IMR-90 (cell line): ENCODE data around the gene SNX1. TPM values are rescaled to one million over a fixed set of nuclear protein-coding genes. Genes with fewer than 3 reads are reported as not detected.

Experiments
- ATAC-seq: fragments of 200-7000 bp; cut with Tn5 transposase; 2 replicates; pipeline ENCODE4 v1.9.1; 2020; ENCODE audit warnings: low read depth, mild to moderate bottlenecking, moderate library complexity
- BruUV-seq: library from RNA; stranded (reverse); fragments of 400-500 nt; replicated peaks from 2 replicates; lab custom pipeline; 2021; lab: Mats Ljungman, UMichigan
- CTCF ChIA-PET: fragments of 300-600 bp; formaldehyde crosslinking; extraction: SDS; loops from one replicate; lab custom pipeline; 2021; ENCODE audit warnings: antibody characterized with exemption; lab: Yijun Ruan, JAX
- POLR2A ChIA-PET: fragments of 300-600 bp; sonication (Branson Sonifier 250); formaldehyde crosslinking; loops from one replicate; lab custom pipeline; 2022; ENCODE audit warnings: antibody characterized with exemption; ENCODE audit not compliant: unreplicated experiment; lab: Charles Lee
- DNase-seq: peaks from one replicate; pipeline ENCODE4 v3.0.0; 2013
- H2AFZ ChIP-seq: replicated peaks from 2 replicates; pipeline ENCODE3; 2013; ENCODE audit warnings: low read length, mild to moderate bottlenecking; ENCODE audit not compliant: poor library complexity
- H2AK5ac ChIP-seq: 2 replicates; pipeline ENCODE4 v1.6.1; 2013; ENCODE audit warnings: low read depth, low read length, inconsistent platforms
- H2AK9ac ChIP-seq: replicated peaks from 2 replicates; pipeline ENCODE3; 2013; ENCODE audit warnings: mild to moderate bottlenecking, low read depth, low read length, moderate library complexity; ENCODE audit not compliant: poor library complexity
- H2BK120ac ChIP-seq: 2 replicates; pipeline ENCODE4 v1.6.1; 2013; ENCODE audit warnings: low read depth, low read length, inconsistent platforms
- H2BK15ac ChIP-seq: 3 replicates; pipeline ENCODE4 v1.6.1; 2013; ENCODE audit warnings: low read depth, low read length, inconsistent platforms
- H2BK20ac ChIP-seq: 2 replicates; pipeline ENCODE4 v1.6.1; 2013; ENCODE audit warnings: low read depth, mild to moderate bottlenecking, inconsistent platforms, low read length, moderate library complexity
- H2BK5ac ChIP-seq: 2 replicates; pipeline ENCODE4 v1.6.1; 2013; ENCODE audit warnings: mild to moderate bottlenecking, low read depth, low read length, inconsistent platforms; ENCODE audit not compliant: poor library complexity, severe bottlenecking
- H3K14ac ChIP-seq: replicated peaks from 2 replicates; pipeline ENCODE4 v1.6.1; 2013; ENCODE audit warnings: low read depth, low read length, inconsistent platforms
- H3K18ac ChIP-seq: 2 replicates; pipeline ENCODE4 v1.6.1; 2013; ENCODE audit warnings: low read depth, low read length, control low read depth
- H3K23ac ChIP-seq: 2 replicates; pipeline ENCODE4 v1.6.1; 2013; ENCODE audit warnings: low read depth, low read length, inconsistent platforms
- H3K27ac ChIP-seq: 2 replicates; pipeline ENCODE4 v1.5.1; 2013; ENCODE audit warnings: mild to moderate bottlenecking, control low read depth, low read length; ENCODE audit not compliant: insufficient read depth
- H3K27me3 ChIP-seq: 2 replicates; pipeline ENCODE4 v1.6.1; 2013; ENCODE audit warnings: low read length; ENCODE audit not compliant: control insufficient read depth, insufficient read depth
- H3K36me3 ChIP-seq: 2 replicates; pipeline ENCODE4 v1.6.1; 2013; ENCODE audit warnings: low read length, mixed read lengths; ENCODE audit not compliant: control insufficient read depth, insufficient read depth
- H3K4ac ChIP-seq: 2 replicates; pipeline ENCODE4 v1.6.1; 2013; ENCODE audit warnings: low read depth, low read length, inconsistent platforms
- H3K4me1 ChIP-seq: 2 replicates; pipeline ENCODE4 v1.6.1; 2013; ENCODE audit warnings: low read length, mixed read lengths; ENCODE audit not compliant: control insufficient read depth, insufficient read depth
- H3K4me2 ChIP-seq: 2 replicates; pipeline ENCODE4 v1.6.1; 2013; ENCODE audit warnings: low read depth, mild to moderate bottlenecking, control low read depth, low read length, moderate library complexity
- H3K4me3 ChIP-seq: 2 replicates; pipeline ENCODE4 v1.5.1; 2013; ENCODE audit warnings: low read depth, mild to moderate bottlenecking, control low read depth, low read length, moderate library complexity; ENCODE audit not compliant: insufficient read depth
- H3K56ac ChIP-seq: 2 replicates; pipeline ENCODE4 v1.6.1; 2013; ENCODE audit warnings: low read length, inconsistent platforms; ENCODE audit not compliant: insufficient read depth; ENCODE audit errors: extremely low read depth
- H3K79me1 ChIP-seq, 2 experiments: 2 replicates each; pipeline ENCODE4 v1.6.1; 2013; ENCODE audit warnings: low read length in 2 of 2, inconsistent platforms in 1 of 2, low read depth in 1 of 2
- H3K9ac ChIP-seq: 2 replicates; pipeline ENCODE4 v1.6.1; 2013; ENCODE audit warnings: low read depth, low read length, control low read depth
- H3K9me1 ChIP-seq: 2 replicates; pipeline ENCODE4 v1.6.1; 2013; ENCODE audit warnings: low read length, inconsistent platforms; ENCODE audit not compliant: insufficient read depth
- H3K9me3 ChIP-seq: 2 replicates; pipeline ENCODE4 v1.6.1; 2013; ENCODE audit warnings: low read length; ENCODE audit not compliant: control insufficient read depth, insufficient read depth
- H4K20me1 ChIP-seq: 2 replicates; pipeline ENCODE4 v1.6.1; 2013; ENCODE audit warnings: low read length, inconsistent platforms; ENCODE audit not compliant: insufficient read depth
- H4K5ac ChIP-seq: 2 replicates; pipeline ENCODE4 v1.6.1; 2013; ENCODE audit warnings: mild to moderate bottlenecking, low read depth, low read length, control low read depth
- H4K8ac ChIP-seq, 2 experiments: 2 replicates each; pipeline ENCODE4 v1.6.1; 2013; ENCODE audit warnings: low read depth in 2 of 2, low read length in 2 of 2, control low read depth in 1 of 2, inconsistent platforms in 1 of 2
- H4K91ac ChIP-seq: 2 replicates; pipeline ENCODE4 v1.6.1; 2013; ENCODE audit warnings: low read depth, low read length, inconsistent platforms; ENCODE audit not compliant: insufficient read depth
- BHLHE40 ChIP-seq: fragments of 150-350 bp; IDR thresholded peaks from 2 replicates; pipeline ENCODE4 v1.6.1; 2016; ENCODE audit warnings: mild to moderate bottlenecking, low read depth, low read length
- CEBPB ChIP-seq: IDR thresholded peaks from 2 replicates; pipeline ENCODE4 v1.6.1; 2012; ENCODE audit warnings: low read depth, low read length, improper control_type of control experiment
- CTCF ChIP-seq: conservative IDR thresholded peaks from 2 replicates; pipeline ENCODE4 v1.5.1; 2012; ENCODE audit warnings: mild to moderate bottlenecking, low read depth, low read length, improper control_type of control experiment
- ELK1 ChIP-seq: fragments of 150-350 bp; IDR thresholded peaks from 2 replicates; pipeline ENCODE4 v1.6.1; 2016; ENCODE audit warnings: low read depth, mild to moderate bottlenecking, low read length, moderate library complexity, borderline replicate concordance
- FOS ChIP-seq: fragments of 150-350 bp; IDR thresholded peaks from 2 replicates; pipeline ENCODE4 v1.6.1; 2016; ENCODE audit warnings: low read depth, low read length
- MAFK ChIP-seq: IDR thresholded peaks from 2 replicates; pipeline ENCODE4 v1.6.1; 2012; ENCODE audit warnings: low read depth, low read length, improper control_type of control experiment
- MAZ ChIP-seq: IDR thresholded peaks from 2 replicates; pipeline ENCODE4 v1.6.1; 2012; ENCODE audit warnings: low read depth, mild to moderate bottlenecking, low read length, improper control_type of control experiment, moderate library complexity, borderline replicate concordance
- MXI1 ChIP-seq: IDR thresholded peaks from 2 replicates; pipeline ENCODE4 v1.6.1; 2012; ENCODE audit warnings: low read depth, mild to moderate bottlenecking, low read length, moderate library complexity, borderline replicate concordance
- NFE2L2 ChIP-seq: fragments of 150-350 bp; IDR thresholded peaks from 2 replicates; pipeline ENCODE4 v1.6.1; 2016; ENCODE audit warnings: low read depth, mild to moderate bottlenecking, low read length
- POLR2A ChIP-seq: IDR thresholded peaks from 2 replicates; pipeline ENCODE4 v1.6.1; 2012; ENCODE audit warnings: mild to moderate bottlenecking, low read depth, low read length
- RAD21 ChIP-seq: IDR thresholded peaks from 2 replicates; pipeline ENCODE4 v1.6.1; 2012; ENCODE audit warnings: low read length, improper control_type of control experiment
- RCOR1 ChIP-seq: IDR thresholded peaks from 2 replicates; pipeline ENCODE4 v1.6.1; 2012; ENCODE audit warnings: mild to moderate bottlenecking, low read length, improper control_type of control experiment; ENCODE audit not compliant: insufficient replicate concordance
- RFX5 ChIP-seq: IDR thresholded peaks from 2 replicates; pipeline ENCODE4 v1.8.0; 2012; ENCODE audit warnings: low read depth, mild to moderate bottlenecking, low read length, moderate library complexity
- SMC3 ChIP-seq: fragments of 150-350 bp; IDR thresholded peaks from 2 replicates; pipeline ENCODE4 v1.6.1; 2016; ENCODE audit warnings: low read depth, mild to moderate bottlenecking, antibody characterized with exemption, low read length, moderate library complexity
- USF2 ChIP-seq: fragments of 150-350 bp; IDR thresholded peaks from 2 replicates; pipeline ENCODE4 v1.6.1; 2017; ENCODE audit warnings: mild to moderate bottlenecking, antibody characterized with exemption, low read length, low read depth
- WGBS, 2 experiments: methylation state at CpG; one replicate each; pipeline versions ENCODE4 v1.1.5 to v1.1.7; 2013; ENCODE audit warnings: missing lambda C conversion rate in 2 of 2; ENCODE audit not compliant: insufficient read length in 1 of 2; ENCODE audit errors: extremely low coverage in 2 of 2; 5-methylcytosine and 5-hydroxymethylcytosine counted together
- dilution Hi-C: fragments of 300-500 bp; cut with HindIII; formaldehyde crosslinking; loops from one replicate; pipeline ENCODE4 v1.14.3; 2018; ENCODE audit warnings: low sequenced_read_pairs; ENCODE audit not compliant: unreplicated experiment
- in situ Hi-C: fragments of 300-500 bp; cut with MboI; formaldehyde crosslinking; loops from 3 replicates; pipeline ENCODE4 v1.14.3; 2019; ENCODE audit warnings: low sequenced_read_pairs, inconsistent platforms, mixed read lengths
- intact Hi-C: fragments of 100-400 bp; cut with micrococcal nuclease; formaldehyde crosslinking; loops from 2 replicates; pipeline ENCODE4 v1.10.0; 2022
- polyA plus RNA-seq, 3 experiments: library from polyadenylated mRNA; depleted of rRNA; stranded (reverse); fragments of >200 nt; gene quantifications; 2 replicates each; pipeline ENCODE4 v1.2.3, GENCODE V29; 2012; ENCODE audit warnings: low replicate concordance in 1 of 3
- total RNA-seq: library from RNA; depleted of rRNA; stranded (reverse); fragments of >200 nt; gene quantifications from 2 replicates; pipeline ENCODE4 v1.2.3, GENCODE V29; 2012

SNX1 gene
- total and polyA plus RNA-seq, 2 of the 4 experiments (the other 2 are of a cell fraction): 35.3 to 72.3 TPM

- Histone ChIP-seq H3K23ac (no peak overlapping the region), H3K4me1 (no peaks in the 10 kb centered on the region; the same call in 1 of the 2 replicates), H4K8ac (no peak overlapping the region), H3K4me2 (no peak overlapping the region), H3K9ac (no peak overlapping the region), H3K36me3 (peaks cover 69% of the 10 kb centered on the region), H2BK5ac (no peak overlapping the region), H2AK5ac (no peak overlapping the region), H2AFZ (no peak overlapping the region), H3K56ac (no peak overlapping the region), H3K14ac (no peak overlapping the region), H3K27ac (no peak overlapping the region), H3K18ac (no peak overlapping the region), H2BK15ac (no peak overlapping the region), H4K5ac (no peak overlapping the region), H3K27me3 (no peaks in the 10 kb centered on the region), H2BK120ac (no peak overlapping the region), H3K4ac (no peak overlapping the region), H3K9me3 (no peaks in the 10 kb centered on the region), H2AK9ac (peak overlapping the region; percentile 28), H2BK20ac (no peak overlapping the region), H3K9me1 (peaks cover 26% of the 10 kb centered on the region), H4K20me1 (0 out of 2 replicates have a peak, but pooled peaks cover 5% of the 10 kb centered on the region), H4K91ac (no peak overlapping the region), H3K4me3 (no peak overlapping the region), H3K79me1 (peaks cover 5 to 27% of the 10 kb centered on the region in 2 experiments; a peak in 1 of 4 replicates)
- 54% methylated on average over 5 of the region's 9 CpGs; no CpG with 5 or more reads in 1 of the 2 experiments for WGBS, 2 experiments
- no TSS peak for BruUV-seq
- TF ChIP-seq CEBPB (no peak), MAFK (no peak), POLR2A (no peak), RCOR1 (no peak), USF2 (no peak), RAD21 (no peak), MAZ (no peak), RFX5 (no peak), SMC3 (no peak), BHLHE40 (no peak), ELK1 (no peak), FOS (no peak), NFE2L2 (no peak), MXI1 (no peak), CTCF (no peak)
- peak; percentile 74 for ATAC-seq
- intact Hi-C loops (no loop called here), in situ Hi-C loops (no loop called here), dilution Hi-C loops (no loop called here)
- CTCF ChIA-PET: interaction anchor here (0.9 kb wide), 1 partner anchor 31 kb away, joined by 3 read pairs; no protein-coding TSS in a partner anchor
- peak; percentile 44 for DNase-seq
- POLR2A ChIA-PET: no interaction called here
Measured at GRCh38 chr15:64134345-64134829, 38.6 kb downstream of the SNX1 start.
